NT2/D1 (cell line): ENCODE measurements around the gene CNTFR.

ENCODE experiments used
- SUZ12 ChIP-seq: IDR thresholded peaks from 2 replicates; pipeline ENCODE4 v1.6.1; 2011; ENCODE audit not compliant: insufficient read length, insufficient read depth; ENCODE audit errors: extremely low read depth
- YY1 ChIP-seq: IDR thresholded peaks from 2 replicates; pipeline ENCODE4 v1.6.1; 2011; ENCODE audit not compliant: insufficient read length, insufficient read depth
- ZNF274 ChIP-seq: IDR thresholded peaks from 2 replicates; pipeline ENCODE4 v1.6.1; 2011; ENCODE audit warnings: mild to moderate bottlenecking, low read depth, low read length

DNA sequence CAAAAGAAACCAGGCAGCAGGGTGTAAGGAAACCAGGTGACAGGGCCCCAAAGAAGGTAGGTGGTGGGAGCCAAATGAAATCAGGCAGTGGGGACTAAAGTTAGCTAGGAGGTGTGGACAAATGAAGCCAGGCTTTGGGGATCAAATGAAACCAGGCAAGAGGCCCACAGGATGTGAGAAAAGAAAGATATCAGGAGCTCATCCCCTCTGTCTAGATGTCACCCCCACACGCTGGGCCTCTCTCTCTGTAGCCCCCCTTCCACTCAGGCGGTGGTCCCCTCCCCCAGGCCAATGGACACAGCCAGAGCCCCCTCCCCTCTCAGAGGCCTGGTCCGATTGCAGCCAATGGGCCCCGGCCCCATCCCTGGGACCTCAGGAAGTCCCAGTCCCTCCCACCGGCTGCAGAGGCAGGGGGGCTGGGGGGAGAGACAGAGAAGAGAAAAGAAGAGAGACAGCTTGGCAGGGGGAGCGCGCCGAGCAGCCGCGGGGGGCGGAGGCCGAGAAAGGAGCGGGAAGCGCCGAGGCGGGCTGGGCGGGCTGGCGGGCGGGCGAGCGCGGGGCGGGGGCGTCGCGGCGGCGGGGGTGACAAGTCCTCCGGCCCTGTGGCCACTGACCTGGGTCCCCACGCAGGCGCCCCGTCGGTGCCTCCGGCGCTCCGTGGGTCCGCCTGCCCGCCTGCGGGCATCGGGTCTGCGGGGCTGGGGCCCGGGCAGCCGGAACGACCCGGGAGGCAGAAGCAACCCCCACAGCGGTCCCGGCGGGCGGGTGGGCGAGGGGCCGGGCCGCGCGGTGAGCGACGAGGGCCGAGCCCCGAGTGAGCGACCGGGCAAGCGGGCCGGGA, 11.9 kb downstream of the CNTFR start:
- no peak for TF ChIP-seq ZNF274
- TF ChIP-seq SUZ12: no peak
- TF ChIP-seq YY1: no peak
